ENCODE data around the gene EHD3. TPM values are rescaled to one million over a fixed set of nuclear protein-coding genes. Genes with fewer than 3 reads are reported as not detected.

EHD3 gene
- total and polyA plus RNA-seq, 10 of the 15 experiments (the other 5 are each of a cell fraction or from before 2014, with no cell fraction given), result 1.1 to 10.9 (median 8.2) TPM

DNA sequence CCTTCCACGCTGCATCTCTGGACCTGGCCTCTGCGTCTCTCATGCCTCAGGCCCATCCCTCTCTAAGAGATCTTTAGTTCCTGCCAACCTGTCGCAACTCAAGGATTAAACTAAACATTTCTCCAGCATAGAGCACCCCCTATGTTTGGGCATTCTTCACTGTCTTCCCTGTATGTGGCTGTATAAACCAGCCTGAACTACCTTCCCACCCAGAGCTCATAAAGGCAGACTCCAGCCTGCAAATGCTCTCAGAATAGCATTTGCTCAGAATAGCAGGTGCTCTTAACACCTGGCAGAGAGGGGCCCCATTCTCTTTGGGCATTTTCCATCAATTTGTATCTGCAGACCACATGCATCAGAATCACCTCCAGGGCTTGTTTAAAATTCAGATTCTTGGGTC, 83.4 kb downstream of the EHD3 start:
- H3K9ac ChIP-seq (ENCODE audit: control insufficient read depth, insufficient read depth, low read length), result no peak overlapping the region
- no peak overlapping the region for H3K4me2 ChIP-seq (ENCODE audit: control insufficient read depth, insufficient read depth)
- ATAC-seq (no peak), DNase-seq (ENCODE audit: low read depth, low spot score) (no peak), FAIRE-seq (no peak)
- 46% methylated on average over 3 of the region's 3 CpGs for WGBS (ENCODE audit: insufficient coverage, insufficient replicate concordance, low lambda C conversion rate, missing lambda C conversion rate)
- no peak overlapping the region for H2AFZ ChIP-seq (ENCODE audit: control insufficient read depth, low read depth, low read length)
- H3K9me3 ChIP-seq (replicated peaks; ENCODE audit: control insufficient read depth, insufficient read depth, low read length), result no peaks in the 10 kb centered on the region
- no peaks in the 10 kb centered on the region for H3K79me2 ChIP-seq (ENCODE audit: control insufficient read depth, insufficient read depth, low read length)
- intact Hi-C loops (cut with micrococcal nuclease; ENCODE audit: unreplicated experiment), result no loop called here
- H4K20me1 ChIP-seq (ENCODE audit: control insufficient read depth, insufficient read depth), result no peaks in the 10 kb centered on the region
- peaks cover 18% of the 10 kb centered on the region for H3K4me1 ChIP-seq (ENCODE audit: control insufficient read depth, insufficient read depth, low read length)
- RAD21 ChIA-PET (ENCODE audit: unreplicated experiment), result no interaction called here
- BruUV-seq (replicated peaks), result no TSS peak
- POLR2A ChIA-PET, result no interaction called here
- no peaks in the 10 kb centered on the region for H3K36me3 ChIP-seq (ENCODE audit: control insufficient read depth in 2 of 2, insufficient read depth in 2 of 2, low read length in 1 of 2)
- in situ Hi-C loops (cut with MboI), result no loop called here
- CTCF ChIA-PET, result interaction anchor here (1.0 to 4.5 kb wide), 5 partner anchors 16 to 606 kb away, joined by 3 to 26 read pairs (median 4); no protein-coding TSS in a partner anchor
- TF ChIP-seq NR2C1 (IDR thresholded peaks at IDR 0.05) (no peak), STAT1 (conservative IDR thresholded peaks at IDR 0.05) (no peak), KLF5 (IDR thresholded peaks at IDR 0.05; ENCODE audit: partially characterized antibody) (no peak), IKZF2 (IDR thresholded peaks at IDR 0.05) (no peak), ZNF217 (IDR thresholded peaks at IDR 0.05) (no peak), MLLT1 (IDR thresholded peaks at IDR 0.05) (no peak), CBX5 (IDR thresholded peaks at IDR 0.05; ENCODE audit: low read depth) (no peak), SPI1 (IDR thresholded peaks at IDR 0.05; ENCODE audit: borderline replicate concordance, insufficient read depth, low read depth, low read length) (no peak), CREB1 (IDR thresholded peaks at IDR 0.05; ENCODE audit: low read depth) (no peak), FOXK2 (IDR thresholded peaks at IDR 0.05) (no peak), TARDBP (IDR thresholded peaks at IDR 0.05; ENCODE audit: borderline replicate concordance) (no peak), ZNF207 (IDR thresholded peaks at IDR 0.05; ENCODE audit: borderline replicate concordance) (no peak), RAD51 (IDR thresholded peaks at IDR 0.05) (no peak), ZBED1 (IDR thresholded peaks at IDR 0.05; ENCODE audit: borderline replicate concordance) (no peak), BMI1 (IDR thresholded peaks at IDR 0.05; ENCODE audit: borderline replicate concordance) (no peak)
- TF ChIP-seq, protein P1, sequence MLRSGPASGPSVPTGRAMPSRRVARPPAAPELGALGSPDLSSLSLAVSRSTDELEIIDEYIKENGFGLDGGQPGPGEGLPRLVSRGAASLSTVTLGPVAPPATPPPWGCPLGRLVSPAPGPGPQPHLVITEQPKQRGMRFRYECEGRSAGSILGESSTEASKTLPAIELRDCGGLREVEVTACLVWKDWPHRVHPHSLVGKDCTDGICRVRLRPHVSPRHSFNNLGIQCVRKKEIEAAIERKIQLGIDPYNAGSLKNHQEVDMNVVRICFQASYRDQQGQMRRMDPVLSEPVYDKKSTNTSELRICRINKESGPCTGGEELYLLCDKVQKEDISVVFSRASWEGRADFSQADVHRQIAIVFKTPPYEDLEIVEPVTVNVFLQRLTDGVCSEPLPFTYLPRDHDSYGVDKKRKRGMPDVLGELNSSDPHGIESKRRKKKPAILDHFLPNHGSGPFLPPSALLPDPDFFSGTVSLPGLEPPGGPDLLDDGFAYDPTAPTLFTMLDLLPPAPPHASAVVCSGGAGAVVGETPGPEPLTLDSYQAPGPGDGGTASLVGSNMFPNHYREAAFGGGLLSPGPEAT (IDR thresholded peaks at IDR 0.05; ENCODE audit: low read depth), result no peak
- TF ChIP-seq, protein P2, sequence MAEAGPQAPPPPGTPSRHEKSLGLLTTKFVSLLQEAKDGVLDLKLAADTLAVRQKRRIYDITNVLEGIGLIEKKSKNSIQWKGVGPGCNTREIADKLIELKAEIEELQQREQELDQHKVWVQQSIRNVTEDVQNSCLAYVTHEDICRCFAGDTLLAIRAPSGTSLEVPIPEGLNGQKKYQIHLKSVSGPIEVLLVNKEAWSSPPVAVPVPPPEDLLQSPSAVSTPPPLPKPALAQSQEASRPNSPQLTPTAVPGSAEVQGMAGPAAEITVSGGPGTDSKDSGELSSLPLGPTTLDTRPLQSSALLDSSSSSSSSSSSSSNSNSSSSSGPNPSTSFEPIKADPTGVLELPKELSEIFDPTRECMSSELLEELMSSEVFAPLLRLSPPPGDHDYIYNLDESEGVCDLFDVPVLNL (IDR thresholded peaks at IDR 0.05; ENCODE audit: low read depth, low read length), result no peak
- TF ChIP-seq, protein P3, sequence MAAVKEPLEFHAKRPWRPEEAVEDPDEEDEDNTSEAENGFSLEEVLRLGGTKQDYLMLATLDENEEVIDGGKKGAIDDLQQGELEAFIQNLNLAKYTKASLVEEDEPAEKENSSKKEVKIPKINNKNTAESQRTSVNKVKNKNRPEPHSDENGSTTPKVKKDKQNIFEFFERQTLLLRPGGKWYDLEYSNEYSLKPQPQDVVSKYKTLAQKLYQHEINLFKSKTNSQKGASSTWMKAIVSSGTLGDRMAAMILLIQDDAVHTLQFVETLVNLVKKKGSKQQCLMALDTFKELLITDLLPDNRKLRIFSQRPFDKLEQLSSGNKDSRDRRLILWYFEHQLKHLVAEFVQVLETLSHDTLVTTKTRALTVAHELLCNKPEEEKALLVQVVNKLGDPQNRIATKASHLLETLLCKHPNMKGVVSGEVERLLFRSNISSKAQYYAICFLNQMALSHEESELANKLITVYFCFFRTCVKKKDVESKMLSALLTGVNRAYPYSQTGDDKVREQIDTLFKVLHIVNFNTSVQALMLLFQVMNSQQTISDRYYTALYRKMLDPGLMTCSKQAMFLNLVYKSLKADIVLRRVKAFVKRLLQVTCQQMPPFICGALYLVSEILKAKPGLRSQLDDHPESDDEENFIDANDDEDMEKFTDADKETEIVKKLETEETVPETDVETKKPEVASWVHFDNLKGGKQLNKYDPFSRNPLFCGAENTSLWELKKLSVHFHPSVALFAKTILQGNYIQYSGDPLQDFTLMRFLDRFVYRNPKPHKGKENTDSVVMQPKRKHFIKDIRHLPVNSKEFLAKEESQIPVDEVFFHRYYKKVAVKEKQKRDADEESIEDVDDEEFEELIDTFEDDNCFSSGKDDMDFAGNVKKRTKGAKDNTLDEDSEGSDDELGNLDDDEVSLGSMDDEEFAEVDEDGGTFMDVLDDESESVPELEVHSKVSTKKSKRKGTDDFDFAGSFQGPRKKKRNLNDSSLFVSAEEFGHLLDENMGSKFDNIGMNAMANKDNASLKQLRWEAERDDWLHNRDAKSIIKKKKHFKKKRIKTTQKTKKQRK (IDR thresholded peaks at IDR 0.05; ENCODE audit: low read depth, low read length), result no peak
- H3K27me3 ChIP-seq (replicated peaks in 1 of 2; ENCODE audit: control insufficient read depth in 2 of 2, insufficient read depth in 2 of 2, low read length in 1 of 2), result peaks cover 0 to 2% of the 10 kb centered on the region in 2 experiments; a peak in 1 of 4 replicates
- H3K27ac ChIP-seq (ENCODE audit: control insufficient read depth, insufficient read depth), result no peak overlapping the region
- SMC1A ChIA-PET (ENCODE audit: uncharacterized antibody, unreplicated experiment), result interaction anchor here (0.7 to 3.4 kb wide), 7 partner anchors 13 to 147 kb away, joined by 3 to 14 read pairs (median 3); no protein-coding TSS in a partner anchor
- H3K4me3 ChIP-seq, result no peak overlapping the region
